ENCODE measurements around the gene PTPRN. TPM values are rescaled to one million over a fixed set of nuclear protein-coding genes. Genes with fewer than 3 reads are reported as not detected.
A peak's percentile ranks its signal among the peaks of the same experiment; 100 is the strongest.

The PTPRN gene
- total and polyA plus RNA-seq, 9 of the 15 experiments (the other 6 are each of a cell fraction or from before 2014, with no cell fraction given) = 0.15 to 2.4 (median 0.43) TPM; not detected in 1

GRCh38 chr2:219331560-219332213 is 22.5 kb upstream of the PTPRN start (continued):
- TF ChIP-seq REST (IDR thresholded peaks at IDR 0.05; ENCODE audit: borderline replicate concordance) = peak; percentile 99
- peak; percentile 97 for TF ChIP-seq REST (CRISPR knock-in tag; IDR thresholded peaks at IDR 0.05; ENCODE audit: low read depth)
- no peak for TF ChIP-seq RAD51 (IDR thresholded peaks at IDR 0.05; ENCODE audit: borderline replicate concordance, low read depth)
- TF ChIP-seq ZFP36 (IDR thresholded peaks at IDR 0.05; ENCODE audit: low read depth, low read length, partially characterized antibody) = peak; percentile 21
- TF ChIP-seq MAZ (CRISPR knock-in tag; conservative IDR thresholded peaks at IDR 0.05 in 1 of 2, IDR thresholded peaks at IDR 0.05 in 1 of 2) = peak in 1 of 2 experiments; percentile 54; a peak in 1 of 4 replicates
- TF ChIP-seq ZNF511 (CRISPR knock-in tag; IDR thresholded peaks at IDR 0.05) = peak; percentile 83
- 0 out of 2 replicates have a peak, but pooled peaks have one; percentile 40 for TF ChIP-seq GABPB1 (CRISPR knock-in tag; IDR thresholded peaks at IDR 0.05)
- TF ChIP-seq GTF2B (IDR thresholded peaks at IDR 0.05; ENCODE audit: extremely low read depth, insufficient read length) = no peak
- peak; percentile 44; the same call in 1 of the 2 replicates for TF ChIP-seq ZBTB33 (CRISPR knock-in tag; IDR thresholded peaks at IDR 0.05)
- TF ChIP-seq FOXJ3 (CRISPR knock-in tag; IDR thresholded peaks at IDR 0.05) = no peak
- TF ChIP-seq L3MBTL2 (IDR thresholded peaks at IDR 0.05) = no peak
- no peak for TF ChIP-seq SRSF9 (IDR thresholded peaks at IDR 0.05; ENCODE audit: borderline replicate concordance, low read depth, low read length)
- peak in 1 of 2 experiments; percentile 47 for TF ChIP-seq E2F6 (IDR thresholded peaks at IDR 0.05; ENCODE audit: borderline replicate concordance in 1 of 2, extremely low read depth in 1 of 2, insufficient read depth in 1 of 2, insufficient read length in 1 of 2, low read depth in 1 of 2, low read length in 1 of 2, poor library complexity in 1 of 2, severe bottlenecking in 1 of 2)
